Daoy (cell line): ENCODE results near the gene MRPS2. TPM values are rescaled to one million over a fixed set of nuclear protein-coding genes. Genes with fewer than 3 reads are reported as not detected.
"Not testable (repeated sequence)": the region's sequence is repeated elsewhere in the genome, so short reads cannot be mapped to it uniquely, and the experiment has no call there.

Experiments used
- DNase-seq: peaks from one replicate; pipeline ENCODE4 v3.0.0-alpha.2; 2015; ENCODE audit warnings: low read depth
- total RNA-seq: library from RNA; depleted of rRNA; stranded (reverse); fragments of >200 nt; shearing (Covaris generic); gene quantifications from 2 replicates; pipeline ENCODE4 v1.2.3, GENCODE V29; 2014; rRNA removed

MRPS2 gene
- total RNA-seq = 46.8 and 48.6 TPM in 2 replicates

GRCh38 chr9:135500525-135501260 lies at the start of gene MRPS2:
MRPS2 (plus strand) TSS chr9:135500682; CDS start chr9:135500711, 29 bp downstream.
- DNase-seq = peak; percentile 95

GRCh38 chr9:135450956-135451355 lies 49.5 kb upstream of the MRPS2 start:
- DNase-seq = no peak

GRCh38 chr9:135451909-135452308 lies 48.6 kb upstream of the MRPS2 start:
- not testable (repeated sequence) for DNase-seq

- no peak for DNase-seq
Measured at GRCh38 chr9:135454737-135455136, 45.7 kb upstream of the MRPS2 start.

- no peak for DNase-seq
Measured at GRCh38 chr9:135455401-135456030, 45.0 kb upstream of the MRPS2 start.

GRCh38 chr9:135456436-135457104 lies 43.9 kb upstream of the MRPS2 start:
- DNase-seq = no peak

- DNase-seq = not testable (repeated sequence)
Measured at GRCh38 chr9:135458478-135458877, 42.0 kb upstream of the MRPS2 start.

- DNase-seq = no peak
Measured at GRCh38 chr9:135461936-135462335, 38.5 kb upstream of the MRPS2 start.

- peak; percentile 80 for DNase-seq
Measured at GRCh38 chr9:135463140-135463539, 37.3 kb upstream of the MRPS2 start.

- DNase-seq = no peak
Measured at GRCh38 chr9:135464181-135464580, 36.3 kb upstream of the MRPS2 start.

- peak; percentile 83 for DNase-seq
Measured at GRCh38 chr9:135468854-135469521, 31.5 kb upstream of the MRPS2 start.

GRCh38 chr9:135471791-135472640 lies 28.5 kb upstream of the MRPS2 start:
- DNase-seq = no peak

- no peak for DNase-seq
Measured at GRCh38 chr9:135473972-135474543, 26.4 kb upstream of the MRPS2 start.

- DNase-seq = peak; percentile 62
Measured at GRCh38 chr9:135474915-135475314, 25.6 kb upstream of the MRPS2 start.

- DNase-seq = no peak
Measured at GRCh38 chr9:135476561-135477355, 23.7 kb upstream of the MRPS2 start.

GRCh38 chr9:135478191-135478590 lies 22.3 kb upstream of the MRPS2 start:
- DNase-seq = no peak

- DNase-seq = peak; percentile 55
Measured at GRCh38 chr9:135478829-135479468, 21.5 kb upstream of the MRPS2 start.

GRCh38 chr9:135479469-135480052 lies 20.9 kb upstream of the MRPS2 start, which contains the start of gene PPP1R26:
PPP1R26 (plus strand) TSS chr9:135479782; CDS start chr9:135484511, 4,729 bp downstream.
- DNase-seq = peak; percentile 67
